Measurements from ENCODE around the gene FOXP1.

DNA sequence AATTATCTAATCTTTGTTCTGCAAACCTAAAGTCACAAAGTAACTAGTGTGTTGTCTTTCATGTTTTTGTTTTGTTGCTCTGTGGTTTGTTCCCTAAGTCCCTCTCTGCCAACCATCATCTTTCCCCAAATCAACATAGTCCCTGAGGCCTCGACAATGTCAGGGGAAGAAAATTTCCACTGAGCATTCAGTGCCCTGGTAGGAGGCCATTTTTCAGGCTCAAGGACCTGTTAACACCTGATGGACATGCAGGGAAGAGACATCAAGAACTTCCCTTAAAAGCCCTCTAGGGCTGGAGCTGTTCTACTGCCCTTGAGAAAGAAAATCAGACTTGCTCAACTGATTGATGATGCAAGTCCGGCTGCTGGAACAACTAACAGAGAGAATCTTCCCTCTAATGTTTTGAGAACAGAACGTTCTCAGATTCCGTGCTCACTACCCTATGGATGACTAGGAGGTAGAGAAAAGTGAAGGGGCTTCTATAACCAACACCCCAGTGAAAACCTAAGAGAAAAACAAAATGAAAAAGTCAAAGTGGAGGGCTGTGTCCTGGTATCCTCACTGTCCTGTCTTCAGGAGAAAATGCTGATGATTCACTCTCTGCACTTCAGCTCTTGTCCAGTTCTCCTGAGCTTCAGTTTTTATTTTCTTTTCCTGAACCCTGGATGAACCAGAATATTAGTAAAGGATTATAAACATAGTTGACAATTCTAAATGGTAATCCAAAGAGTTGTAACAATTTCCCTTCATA lies 373.1 kb downstream of the FOXP1 start:
- TF ChIP-seq, protein P1, sequence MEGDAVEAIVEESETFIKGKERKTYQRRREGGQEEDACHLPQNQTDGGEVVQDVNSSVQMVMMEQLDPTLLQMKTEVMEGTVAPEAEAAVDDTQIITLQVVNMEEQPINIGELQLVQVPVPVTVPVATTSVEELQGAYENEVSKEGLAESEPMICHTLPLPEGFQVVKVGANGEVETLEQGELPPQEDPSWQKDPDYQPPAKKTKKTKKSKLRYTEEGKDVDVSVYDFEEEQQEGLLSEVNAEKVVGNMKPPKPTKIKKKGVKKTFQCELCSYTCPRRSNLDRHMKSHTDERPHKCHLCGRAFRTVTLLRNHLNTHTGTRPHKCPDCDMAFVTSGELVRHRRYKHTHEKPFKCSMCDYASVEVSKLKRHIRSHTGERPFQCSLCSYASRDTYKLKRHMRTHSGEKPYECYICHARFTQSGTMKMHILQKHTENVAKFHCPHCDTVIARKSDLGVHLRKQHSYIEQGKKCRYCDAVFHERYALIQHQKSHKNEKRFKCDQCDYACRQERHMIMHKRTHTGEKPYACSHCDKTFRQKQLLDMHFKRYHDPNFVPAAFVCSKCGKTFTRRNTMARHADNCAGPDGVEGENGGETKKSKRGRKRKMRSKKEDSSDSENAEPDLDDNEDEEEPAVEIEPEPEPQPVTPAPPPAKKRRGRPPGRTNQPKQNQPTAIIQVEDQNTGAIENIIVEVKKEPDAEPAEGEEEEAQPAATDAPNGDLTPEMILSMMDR (IDR thresholded peaks at IDR 0.05; ENCODE audit: low read depth, low read length) = no peak
- no peak for TF ChIP-seq EZH2phosphoT487 (IDR thresholded peaks at IDR 0.05; ENCODE audit: low read depth)

Data from OCI-LY3 (cell line).